Activated naive CD8-positive, alpha-beta T cell (primary cell): Measurements from ENCODE around the gene PPP6R1.

ENCODE experiments used
- H3K27ac Mint-ChIP-seq: one replicate; pipeline ENCODE4 v1.8.0; 2021; ENCODE audit warnings: mixed read lengths
- H3K27me3 Mint-ChIP-seq: one replicate; pipeline ENCODE4 v1.8.0; 2021; ENCODE audit warnings: mixed read lengths
- H3K36me3 Mint-ChIP-seq: one replicate; pipeline ENCODE4 v1.8.0; 2021; ENCODE audit warnings: mixed read lengths
- H3K4me1 Mint-ChIP-seq: one replicate; pipeline ENCODE4 v1.8.0; 2021; ENCODE audit warnings: low read depth, mixed read lengths
- H3K4me3 Mint-ChIP-seq: one replicate; pipeline ENCODE4 v1.8.0; 2021; ENCODE audit warnings: mild to moderate bottlenecking, mixed read lengths
- H3K9me3 Mint-ChIP-seq: one replicate; pipeline ENCODE4 v1.8.0; 2021; ENCODE audit warnings: low read depth, mixed read lengths

PPP6R1 gene

DNA sequence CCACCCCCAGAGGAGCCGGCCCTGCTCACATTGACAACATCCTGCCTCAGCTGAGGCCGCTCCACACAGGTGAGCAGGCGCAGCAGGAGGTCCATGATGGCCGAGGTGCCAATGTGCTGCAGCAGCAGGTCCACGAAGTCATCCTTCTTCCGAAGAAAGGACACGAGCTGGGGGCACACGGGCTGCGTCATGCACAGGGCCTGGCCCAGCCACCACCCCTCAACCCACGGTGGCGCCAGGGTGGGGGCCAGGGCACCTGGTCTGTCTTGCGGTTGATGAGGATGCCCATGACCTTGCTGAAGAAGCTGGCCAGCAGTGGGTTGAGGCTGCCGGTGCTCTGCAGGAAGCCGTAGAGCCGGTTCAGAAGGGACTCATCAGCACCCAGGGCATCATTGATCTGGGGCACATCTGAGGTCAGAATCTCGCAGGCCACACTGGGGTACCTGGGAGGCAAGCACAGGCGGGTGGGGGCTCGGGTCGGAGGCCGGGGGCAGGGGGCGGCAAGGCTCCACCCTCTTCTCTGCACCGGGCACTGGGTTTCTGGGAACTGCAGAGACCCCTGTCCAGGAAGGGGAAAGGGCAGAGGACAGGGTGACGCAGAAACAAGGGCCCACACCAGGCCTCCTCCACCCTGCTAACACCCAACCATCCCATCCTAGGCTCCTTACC, 13.4 kb downstream of the PPP6R1 start:
- no peak overlapping the region for H3K4me3 Mint-ChIP-seq
- H3K27ac Mint-ChIP-seq: no peak overlapping the region
- peaks cover 2% of the 10 kb centered on the region for H3K36me3 Mint-ChIP-seq
- no peaks in the 10 kb centered on the region for H3K9me3 Mint-ChIP-seq
- no peaks in the 10 kb centered on the region for H3K27me3 Mint-ChIP-seq
- peaks cover 20% of the 10 kb centered on the region for H3K4me1 Mint-ChIP-seq

- Mint-ChIP-seq H3K27ac (no peak overlapping the region), H3K36me3 (peaks cover 2% of the 10 kb centered on the region), H3K4me1 (peaks cover 18% of the 10 kb centered on the region), H3K4me3 (no peak overlapping the region), H3K27me3 (no peaks in the 10 kb centered on the region), H3K9me3 (no peaks in the 10 kb centered on the region)
Measured at GRCh38 chr19:55244004-55244680, 14.7 kb downstream of the PPP6R1 start.

DNA sequence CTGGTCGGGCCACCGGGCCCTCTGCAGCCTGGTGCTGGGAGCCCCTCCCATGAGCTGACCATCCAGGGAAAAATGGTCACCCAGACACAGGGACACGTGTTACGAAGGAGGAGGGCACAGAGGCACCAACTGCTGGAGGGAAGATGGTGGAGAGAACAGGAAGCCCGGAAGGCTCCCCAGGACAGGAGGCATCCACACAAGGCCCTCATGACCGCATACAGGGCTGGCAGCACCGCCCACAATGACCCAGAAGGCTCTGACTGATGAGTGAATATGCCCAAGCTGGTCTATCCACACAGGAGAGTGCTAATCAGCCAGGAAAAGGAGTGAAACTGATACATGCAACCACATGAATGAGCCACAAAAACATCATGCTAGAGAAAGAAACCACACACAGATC, 16.3 kb downstream of the PPP6R1 start:
- Mint-ChIP-seq H3K4me3 (no peak overlapping the region), H3K36me3 (peaks cover 2% of the 10 kb centered on the region), H3K4me1 (peaks cover 5% of the 10 kb centered on the region), H3K27me3 (no peaks in the 10 kb centered on the region), H3K9me3 (no peaks in the 10 kb centered on the region), H3K27ac (no peak overlapping the region)

GRCh38 chr19:55241935-55242464, 16.8 kb downstream of the PPP6R1 start:
- H3K4me3 Mint-ChIP-seq: no peak overlapping the region

GRCh38 chr19:55241143-55241934, 17.5 kb downstream of the PPP6R1 start:
- Mint-ChIP-seq H3K4me3 (no peak overlapping the region), H3K27ac (no peak overlapping the region), H3K4me1 (peaks cover 3% of the 10 kb centered on the region), H3K36me3 (peaks cover 2% of the 10 kb centered on the region), H3K27me3 (no peaks in the 10 kb centered on the region), H3K9me3 (no peaks in the 10 kb centered on the region)

More at GRCh38 chr19:55241935-55242464, 16.8 kb downstream of the PPP6R1 start:
- H3K4me1 Mint-ChIP-seq: peaks cover 3% of the 10 kb centered on the region
- H3K36me3 Mint-ChIP-seq: peaks cover 2% of the 10 kb centered on the region
- no peaks in the 10 kb centered on the region for H3K9me3 Mint-ChIP-seq
- H3K27ac Mint-ChIP-seq: no peak overlapping the region
- no peaks in the 10 kb centered on the region for H3K27me3 Mint-ChIP-seq

- H3K9me3 Mint-ChIP-seq: no peaks in the 10 kb centered on the region
- peaks cover 3% of the 10 kb centered on the region for H3K4me1 Mint-ChIP-seq
- peaks cover 2% of the 10 kb centered on the region for H3K36me3 Mint-ChIP-seq
- no peak overlapping the region for H3K4me3 Mint-ChIP-seq
- no peak overlapping the region for H3K27ac Mint-ChIP-seq
- H3K27me3 Mint-ChIP-seq: no peaks in the 10 kb centered on the region
Measured at GRCh38 chr19:55240713-55241020, 18.1 kb downstream of the PPP6R1 start.

- Mint-ChIP-seq H3K4me3 (no peak overlapping the region), H3K9me3 (no peaks in the 10 kb centered on the region), H3K27me3 (no peaks in the 10 kb centered on the region), H3K4me1 (peaks cover 4% of the 10 kb centered on the region), H3K36me3 (peaks cover 2% of the 10 kb centered on the region), H3K27ac (no peak overlapping the region)
Measured at GRCh38 chr19:55239004-55239403, 19.8 kb downstream of the PPP6R1 start.

DNA sequence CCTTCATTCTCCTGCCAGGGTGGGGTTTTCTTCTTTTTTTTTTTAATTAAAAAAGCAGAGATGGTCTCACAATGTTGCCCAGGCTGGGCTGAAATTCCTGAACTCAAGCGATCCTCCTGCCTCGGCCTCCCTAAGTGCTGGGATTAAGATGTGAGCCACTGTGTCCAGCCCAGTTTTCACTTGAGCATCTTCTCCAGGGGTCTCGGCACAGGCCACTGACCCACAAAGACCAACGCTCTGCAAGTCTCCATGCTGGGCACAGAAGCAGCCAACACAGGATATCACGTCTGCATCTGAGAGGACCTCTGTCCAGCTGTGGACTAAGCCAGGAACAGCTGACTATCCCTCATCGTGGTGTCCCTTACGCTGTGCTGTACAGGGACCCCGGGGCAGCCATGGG, 20.8 kb downstream of the PPP6R1 start:
- peaks cover 4% of the 10 kb centered on the region for H3K4me1 Mint-ChIP-seq
- H3K9me3 Mint-ChIP-seq: no peaks in the 10 kb centered on the region
- H3K4me3 Mint-ChIP-seq: no peak overlapping the region
- no peaks in the 10 kb centered on the region for H3K27me3 Mint-ChIP-seq
- H3K36me3 Mint-ChIP-seq: peaks cover 4% of the 10 kb centered on the region
- no peak overlapping the region for H3K27ac Mint-ChIP-seq

DNA sequence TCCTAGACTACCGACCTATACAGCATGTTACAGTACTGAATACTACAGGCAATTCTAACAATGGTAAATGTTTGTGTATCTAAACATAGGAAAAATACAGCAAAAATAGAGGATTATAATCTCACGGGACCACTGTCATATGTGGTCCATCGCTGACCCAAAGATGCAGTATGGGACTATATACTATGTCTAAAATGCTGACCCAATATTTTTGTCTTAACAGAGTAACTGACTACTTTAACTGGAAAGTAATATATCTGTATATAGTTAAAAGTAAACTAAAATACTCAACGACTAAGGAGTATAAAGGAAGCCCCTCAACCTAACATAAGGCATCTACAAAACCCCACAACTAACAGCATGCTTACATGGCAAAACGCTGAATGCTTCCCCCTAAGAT, 25.8 kb downstream of the PPP6R1 start:
- H3K36me3 Mint-ChIP-seq: peaks cover 2% of the 10 kb centered on the region
- no peak overlapping the region for H3K27ac Mint-ChIP-seq

GRCh38 chr19:55232286-55232602, 26.6 kb downstream of the PPP6R1 start:
- Mint-ChIP-seq H3K9me3 (no peaks in the 10 kb centered on the region), H3K27ac (no peak overlapping the region), H3K27me3 (no peaks in the 10 kb centered on the region), H3K36me3 (peaks cover 2% of the 10 kb centered on the region), H3K4me3 (no peak overlapping the region), H3K4me1 (peaks cover 2% of the 10 kb centered on the region)

More for the DNA sequence above, 25.8 kb downstream of the PPP6R1 start:
- no peak overlapping the region for H3K4me3 Mint-ChIP-seq
- peaks cover 2% of the 10 kb centered on the region for H3K4me1 Mint-ChIP-seq
- H3K9me3 Mint-ChIP-seq: no peaks in the 10 kb centered on the region
- no peaks in the 10 kb centered on the region for H3K27me3 Mint-ChIP-seq

GRCh38 chr19:55231391-55232285, 27.2 kb downstream of the PPP6R1 start:
- peaks cover 2% of the 10 kb centered on the region for H3K4me1 Mint-ChIP-seq
- H3K4me3 Mint-ChIP-seq: no peak overlapping the region
- no peak overlapping the region for H3K27ac Mint-ChIP-seq
- H3K36me3 Mint-ChIP-seq: peaks cover 2% of the 10 kb centered on the region
- no peaks in the 10 kb centered on the region for H3K9me3 Mint-ChIP-seq
- H3K27me3 Mint-ChIP-seq: no peaks in the 10 kb centered on the region

DNA sequence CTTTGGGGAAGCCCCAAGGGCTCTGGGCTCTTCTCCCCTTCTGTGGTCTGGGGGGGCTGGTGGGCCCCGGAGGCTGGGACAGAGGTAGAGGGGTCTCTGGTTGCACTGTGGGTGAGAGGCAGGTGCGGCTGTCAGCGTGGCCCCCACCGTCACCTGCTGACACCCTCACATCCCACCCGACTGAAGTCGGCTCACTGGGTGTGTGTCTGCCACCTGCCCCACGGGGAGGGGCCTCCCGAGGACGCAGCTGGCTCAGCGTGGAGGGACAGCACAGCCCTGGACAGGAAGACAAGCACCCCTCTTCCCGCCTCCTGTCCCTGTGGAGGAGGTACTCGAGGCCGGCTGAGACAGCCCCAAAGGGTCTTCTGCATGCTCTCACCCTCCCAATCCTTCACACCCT, 28.0 kb downstream of the PPP6R1 start:
- H3K4me3 Mint-ChIP-seq: no peak overlapping the region
- no peak overlapping the region for H3K27ac Mint-ChIP-seq
- no peaks in the 10 kb centered on the region for H3K27me3 Mint-ChIP-seq
- H3K36me3 Mint-ChIP-seq: peaks cover 2% of the 10 kb centered on the region
- H3K4me1 Mint-ChIP-seq: peaks cover 2% of the 10 kb centered on the region
- H3K9me3 Mint-ChIP-seq: no peaks in the 10 kb centered on the region

- no peaks in the 10 kb centered on the region for H3K27me3 Mint-ChIP-seq
- H3K4me3 Mint-ChIP-seq: no peak overlapping the region
- H3K9me3 Mint-ChIP-seq: no peaks in the 10 kb centered on the region
- H3K27ac Mint-ChIP-seq: no peak overlapping the region
- H3K4me1 Mint-ChIP-seq: peaks cover 4% of the 10 kb centered on the region
- peaks cover 2% of the 10 kb centered on the region for H3K36me3 Mint-ChIP-seq
Measured at GRCh38 chr19:55230329-55230728, 28.5 kb downstream of the PPP6R1 start.

GRCh38 chr19:55229789-55230182, 29.0 kb downstream of the PPP6R1 start:
- Mint-ChIP-seq H3K4me3 (no peak overlapping the region), H3K36me3 (peaks cover 2% of the 10 kb centered on the region), H3K9me3 (no peaks in the 10 kb centered on the region), H3K27me3 (no peaks in the 10 kb centered on the region), H3K4me1 (peaks cover 2% of the 10 kb centered on the region), H3K27ac (no peak overlapping the region)
